ENCODE data around the gene AMDHD2. TPM values are rescaled to one million over a fixed set of nuclear protein-coding genes. Genes with fewer than 3 reads are reported as not detected.

Gene AMDHD2
- total and polyA plus RNA-seq, 2 experiments from 2014 or later: 20.2 to 68.1 TPM

DNA sequence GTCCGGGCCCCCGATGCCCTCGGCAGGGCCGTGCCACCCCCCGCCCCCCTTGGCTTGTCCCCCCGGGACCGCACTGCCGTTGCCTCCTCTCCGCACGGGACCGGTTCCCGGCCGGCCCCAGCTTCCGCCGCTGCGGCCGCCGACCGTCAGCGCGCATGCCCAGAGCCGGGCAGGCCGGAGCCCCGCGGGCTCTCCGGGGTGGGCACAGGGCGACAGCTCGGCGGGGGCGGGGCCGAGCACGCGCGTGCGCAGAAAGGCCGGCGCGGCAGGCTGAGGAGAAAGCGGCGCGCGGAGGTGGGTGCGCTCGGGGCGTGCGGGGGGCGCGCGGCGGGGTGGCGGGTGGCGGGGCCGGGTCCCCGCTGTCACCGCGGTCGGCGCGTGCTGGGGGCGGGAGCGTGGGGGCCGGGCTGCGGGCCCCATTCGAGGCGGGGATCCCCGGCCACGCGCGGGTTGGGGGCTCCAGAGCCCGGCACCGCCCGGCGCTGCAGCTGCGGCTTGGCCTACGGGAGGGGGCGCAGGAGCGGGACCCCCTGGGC, 45.2 kb upstream of the AMDHD2 start, which contains the start of gene TBC1D24:
TBC1D24 (plus strand) TSS at position 251 of the 536 bp plus-strand sequence. CDS start 21,022 bp downstream, outside the sequence.
- Histone ChIP-seq H4K20me1 (replicated peaks; ENCODE audit: insufficient read depth) (peaks cover 30% of the 10 kb centered on the region), H3K4me2 (peak within 1 kb of the TSS; percentile 91), H3K4me3 (peak within 1 kb of the TSS; percentile 78), H3K79me2 (replicated peaks; ENCODE audit: insufficient read depth) (peaks cover 14% of the 10 kb centered on the region), H3F3A (replicated peaks; ENCODE audit: low read depth) (peaks cover 16% of the 10 kb centered on the region), H3K9me2 (ENCODE audit: insufficient read depth) (no peaks in the 10 kb centered on the region), H2AFZ (peak within 1 kb of the TSS; percentile 59; the same call in 1 of the 2 replicates), H3K36me3 (ENCODE audit: insufficient read depth) (no peaks in the 10 kb centered on the region), H3K27ac (ENCODE audit: low read depth) (no peak within 1 kb of the TSS), H3K4me1 (ENCODE audit: insufficient read depth) (peaks cover 13% of the 10 kb centered on the region), H3K27me3 (ENCODE audit: insufficient read depth) (peaks cover 59% of the 10 kb centered on the region)
- H3K9me3 Mint-ChIP-seq: no peaks in the 10 kb centered on the region
- H3K27me3 Mint-ChIP-seq (ENCODE audit: insufficient read depth, low read depth, poor library complexity): peaks cover 40% of the 10 kb centered on the region
- H3K4me3 Mint-ChIP-seq: peak within 1 kb of the TSS; percentile 75
- peaks cover 15% of the 10 kb centered on the region for H3K4me1 Mint-ChIP-seq
- DNase-seq (ENCODE audit: low spot score) (peak; percentile 86), ATAC-seq (peak; percentile 50)
- no peaks in the 10 kb centered on the region; the same call in 2 of the 3 replicates for H3K36me3 Mint-ChIP-seq (ENCODE audit: low read depth)
- H3K27ac Mint-ChIP-seq: no peak within 1 kb of the TSS
- peak; percentile 55; the same call in 1 of the 2 replicates for TF ChIP-seq POLR2AphosphoS5 (IDR thresholded peaks at IDR 0.05; ENCODE audit: low read depth)
- TF ChIP-seq, protein P1, sequence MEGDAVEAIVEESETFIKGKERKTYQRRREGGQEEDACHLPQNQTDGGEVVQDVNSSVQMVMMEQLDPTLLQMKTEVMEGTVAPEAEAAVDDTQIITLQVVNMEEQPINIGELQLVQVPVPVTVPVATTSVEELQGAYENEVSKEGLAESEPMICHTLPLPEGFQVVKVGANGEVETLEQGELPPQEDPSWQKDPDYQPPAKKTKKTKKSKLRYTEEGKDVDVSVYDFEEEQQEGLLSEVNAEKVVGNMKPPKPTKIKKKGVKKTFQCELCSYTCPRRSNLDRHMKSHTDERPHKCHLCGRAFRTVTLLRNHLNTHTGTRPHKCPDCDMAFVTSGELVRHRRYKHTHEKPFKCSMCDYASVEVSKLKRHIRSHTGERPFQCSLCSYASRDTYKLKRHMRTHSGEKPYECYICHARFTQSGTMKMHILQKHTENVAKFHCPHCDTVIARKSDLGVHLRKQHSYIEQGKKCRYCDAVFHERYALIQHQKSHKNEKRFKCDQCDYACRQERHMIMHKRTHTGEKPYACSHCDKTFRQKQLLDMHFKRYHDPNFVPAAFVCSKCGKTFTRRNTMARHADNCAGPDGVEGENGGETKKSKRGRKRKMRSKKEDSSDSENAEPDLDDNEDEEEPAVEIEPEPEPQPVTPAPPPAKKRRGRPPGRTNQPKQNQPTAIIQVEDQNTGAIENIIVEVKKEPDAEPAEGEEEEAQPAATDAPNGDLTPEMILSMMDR (conservative IDR thresholded peaks at IDR 0.05; ENCODE audit: low read depth in 2 of 2): no peak

DNA sequence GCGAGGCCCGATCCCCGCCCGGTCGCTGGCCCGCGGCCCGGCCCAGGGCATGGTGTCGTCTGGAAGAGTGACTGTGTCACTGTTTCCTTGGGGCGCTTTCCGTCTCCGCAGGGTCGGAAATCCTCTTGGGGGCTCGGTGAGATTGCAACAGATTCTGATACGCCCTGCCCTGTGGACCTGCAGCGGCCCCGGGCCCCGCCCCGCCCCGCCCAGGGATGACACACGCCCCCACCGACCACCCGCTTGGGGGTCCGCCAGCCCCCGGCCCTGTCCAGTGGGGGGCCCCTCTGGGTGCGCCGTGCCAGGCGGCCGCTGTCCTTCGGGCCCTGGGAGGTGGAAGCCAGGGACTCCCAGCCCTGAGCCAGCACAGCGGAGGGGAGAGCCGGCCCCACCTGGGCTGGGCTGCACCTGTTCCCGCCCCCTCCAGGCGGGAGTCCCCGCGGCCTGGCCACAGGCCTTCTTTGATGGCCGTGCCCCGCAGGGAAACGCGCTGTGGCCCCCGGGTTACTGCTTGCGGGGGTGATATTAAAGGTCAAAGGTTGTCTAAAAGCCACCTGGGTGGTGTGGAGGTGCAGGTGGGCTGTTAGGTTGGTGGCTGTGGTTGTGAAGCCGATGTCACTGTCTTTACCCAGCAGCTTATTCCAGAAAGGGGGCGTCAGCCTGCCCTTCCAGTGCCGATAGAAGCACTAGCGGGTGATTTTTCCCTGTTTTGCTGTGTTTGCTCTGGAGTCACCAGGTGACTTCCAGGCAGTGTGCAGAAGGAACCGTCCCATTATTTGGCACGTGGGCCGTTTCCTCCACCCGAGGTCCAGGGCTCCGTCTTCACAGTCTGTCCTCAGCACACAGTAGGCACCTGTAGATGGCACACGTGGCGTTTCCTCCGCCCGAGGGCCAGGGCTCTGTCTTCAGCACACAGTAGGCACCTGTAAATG, 44.5 kb upstream of the AMDHD2 start:
- H3K27ac Mint-ChIP-seq: no peak overlapping the region
- Histone ChIP-seq H3K36me3 (ENCODE audit: insufficient read depth) (no peaks in the 10 kb centered on the region), H3K4me1 (ENCODE audit: insufficient read depth) (peaks cover 10% of the 10 kb centered on the region), H3K27me3 (ENCODE audit: insufficient read depth) (peaks cover 51% of the 10 kb centered on the region), H2AFZ (no peak overlapping the region), H4K20me1 (replicated peaks; ENCODE audit: insufficient read depth) (peaks cover 32% of the 10 kb centered on the region), H3F3A (replicated peaks; ENCODE audit: low read depth) (peaks cover 16% of the 10 kb centered on the region), H3K79me2 (replicated peaks; ENCODE audit: insufficient read depth) (peaks cover 14% of the 10 kb centered on the region), H3K9me2 (ENCODE audit: insufficient read depth) (no peaks in the 10 kb centered on the region), H3K4me3 (peak overlapping the region; percentile 72), H3K27ac (ENCODE audit: low read depth) (no peak overlapping the region), H3K4me2 (peak overlapping the region; percentile 86)
- H3K27me3 Mint-ChIP-seq (ENCODE audit: insufficient read depth, low read depth, poor library complexity): peaks cover 33% of the 10 kb centered on the region
- H3K4me3 Mint-ChIP-seq: peak overlapping the region; percentile 75
- DNase-seq (ENCODE audit: low spot score): peak; percentile 61
- no peaks in the 10 kb centered on the region; the same call in 2 of the 3 replicates for H3K36me3 Mint-ChIP-seq (ENCODE audit: low read depth)
- ATAC-seq: peak; percentile 37
- H3K9me3 Mint-ChIP-seq: no peaks in the 10 kb centered on the region
- H3K4me1 Mint-ChIP-seq: peaks cover 10% of the 10 kb centered on the region; the same call in 2 of the 3 replicates
- no peak for TF ChIP-seq EZH2phosphoT487 (IDR thresholded peaks at IDR 0.05; ENCODE audit: unreplicated experiment)
- TF ChIP-seq POLR2AphosphoS5 (IDR thresholded peaks at IDR 0.05; ENCODE audit: low read depth): no peak
- TF ChIP-seq, protein P2, sequence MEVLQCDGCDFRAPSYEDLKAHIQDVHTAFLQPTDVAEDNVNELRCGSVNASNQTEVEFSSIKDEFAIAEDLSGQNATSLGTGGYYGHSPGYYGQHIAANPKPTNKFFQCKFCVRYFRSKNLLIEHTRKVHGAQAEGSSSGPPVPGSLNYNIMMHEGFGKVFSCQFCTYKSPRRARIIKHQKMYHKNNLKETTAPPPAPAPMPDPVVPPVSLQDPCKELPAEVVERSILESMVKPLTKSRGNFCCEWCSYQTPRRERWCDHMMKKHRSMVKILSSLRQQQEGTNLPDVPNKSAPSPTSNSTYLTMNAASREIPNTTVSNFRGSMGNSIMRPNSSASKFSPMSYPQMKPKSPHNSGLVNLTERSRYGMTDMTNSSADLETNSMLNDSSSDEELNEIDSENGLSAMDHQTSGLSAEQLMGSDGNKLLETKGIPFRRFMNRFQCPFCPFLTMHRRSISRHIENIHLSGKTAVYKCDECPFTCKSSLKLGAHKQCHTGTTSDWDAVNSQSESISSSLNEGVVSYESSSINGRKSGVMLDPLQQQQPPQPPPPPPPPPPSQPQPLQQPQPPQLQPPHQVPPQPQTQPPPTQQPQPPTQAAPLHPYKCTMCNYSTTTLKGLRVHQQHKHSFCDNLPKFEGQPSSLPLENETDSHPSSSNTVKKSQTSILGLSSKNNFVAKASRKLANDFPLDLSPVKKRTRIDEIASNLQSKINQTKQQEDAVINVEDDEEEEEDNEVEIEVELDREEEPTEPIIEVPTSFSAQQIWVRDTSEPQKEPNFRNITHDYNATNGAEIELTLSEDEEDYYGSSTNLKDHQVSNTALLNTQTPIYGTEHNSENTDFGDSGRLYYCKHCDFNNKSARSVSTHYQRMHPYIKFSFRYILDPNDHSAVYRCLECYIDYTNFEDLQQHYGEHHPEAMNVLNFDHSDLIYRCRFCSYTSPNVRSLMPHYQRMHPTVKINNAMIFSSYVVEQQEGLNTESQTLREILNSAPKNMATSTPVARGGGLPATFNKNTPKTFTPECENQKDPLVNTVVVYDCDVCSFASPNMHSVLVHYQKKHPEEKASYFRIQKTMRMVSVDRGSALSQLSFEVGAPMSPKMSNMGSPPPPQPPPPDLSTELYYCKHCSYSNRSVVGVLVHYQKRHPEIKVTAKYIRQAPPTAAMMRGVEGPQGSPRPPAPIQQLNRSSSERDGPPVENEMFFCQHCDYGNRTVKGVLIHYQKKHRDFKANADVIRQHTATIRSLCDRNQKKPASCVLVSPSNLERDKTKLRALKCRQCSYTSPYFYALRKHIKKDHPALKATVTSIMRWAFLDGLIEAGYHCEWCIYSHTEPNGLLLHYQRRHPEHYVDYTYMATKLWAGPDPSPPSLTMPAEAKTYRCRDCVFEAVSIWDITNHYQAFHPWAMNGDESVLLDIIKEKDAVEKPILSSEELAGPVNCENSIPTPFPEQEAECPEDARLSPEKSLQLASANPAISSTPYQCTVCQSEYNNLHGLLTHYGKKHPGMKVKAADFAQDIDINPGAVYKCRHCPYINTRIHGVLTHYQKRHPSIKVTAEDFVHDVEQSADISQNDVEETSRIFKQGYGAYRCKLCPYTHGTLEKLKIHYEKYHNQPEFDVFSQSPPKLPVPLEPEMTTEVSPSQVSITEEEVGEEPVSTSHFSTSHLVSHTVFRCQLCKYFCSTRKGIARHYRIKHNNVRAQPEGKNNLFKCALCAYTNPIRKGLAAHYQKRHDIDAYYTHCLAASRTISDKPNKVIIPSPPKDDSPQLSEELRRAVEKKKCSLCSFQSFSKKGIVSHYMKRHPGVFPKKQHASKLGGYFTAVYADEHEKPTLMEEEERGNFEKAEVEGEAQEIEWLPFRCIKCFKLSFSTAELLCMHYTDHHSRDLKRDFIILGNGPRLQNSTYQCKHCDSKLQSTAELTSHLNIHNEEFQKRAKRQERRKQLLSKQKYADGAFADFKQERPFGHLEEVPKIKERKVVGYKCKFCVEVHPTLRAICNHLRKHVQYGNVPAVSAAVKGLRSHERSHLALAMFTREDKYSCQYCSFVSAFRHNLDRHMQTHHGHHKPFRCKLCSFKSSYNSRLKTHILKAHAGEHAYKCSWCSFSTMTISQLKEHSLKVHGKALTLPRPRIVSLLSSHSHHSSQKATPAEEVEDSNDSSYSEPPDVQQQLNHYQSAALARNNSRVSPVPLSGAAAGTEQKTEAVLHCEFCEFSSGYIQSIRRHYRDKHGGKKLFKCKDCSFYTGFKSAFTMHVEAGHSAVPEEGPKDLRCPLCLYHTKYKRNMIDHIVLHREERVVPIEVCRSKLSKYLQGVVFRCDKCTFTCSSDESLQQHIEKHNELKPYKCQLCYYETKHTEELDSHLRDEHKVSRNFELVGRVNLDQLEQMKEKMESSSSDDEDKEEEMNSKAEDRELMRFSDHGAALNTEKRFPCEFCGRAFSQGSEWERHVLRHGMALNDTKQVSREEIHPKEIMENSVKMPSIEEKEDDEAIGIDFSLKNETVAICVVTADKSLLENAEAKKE (CRISPR knock-in tag; IDR thresholded peaks at IDR 0.05): no peak
- no peak for TF ChIP-seq ZNF114 (CRISPR knock-in tag; IDR thresholded peaks at IDR 0.05)
- TF ChIP-seq, protein P1 (conservative IDR thresholded peaks at IDR 0.05; ENCODE audit: low read depth in 2 of 2): no peak
- no peak for TF ChIP-seq ZNF331 (CRISPR knock-in tag; IDR thresholded peaks at IDR 0.05; ENCODE audit: low read depth)
- TF ChIP-seq CREB1 (CRISPR knock-in tag; IDR thresholded peaks at IDR 0.05; ENCODE audit: low read depth): no peak

Measured in GM23338 (cell line).